Gastroesophageal sphincter (tissue), 2 donors: ENCODE results near the gene PLXNA2.

Experiments
- POLR2A ChIP-seq, 2 donors: fragments of 450-650 bp; IDR thresholded peaks; one replicate each; pipeline ENCODE4 v1.6.1; 2017; ENCODE audit warnings: antibody characterized with exemption in 2 of 2, mild to moderate bottlenecking in 2 of 2, moderate library complexity in 1 of 2
- POLR2AphosphoS5 ChIP-seq: sonication (generic); formaldehyde crosslinking; IDR thresholded peaks from one replicate; pipeline ENCODE4 v1.6.1; 2017; ENCODE audit warnings: antibody characterized with exemption

- TF ChIP-seq POLR2A (IDR thresholded peaks at IDR 0.05) (no peak), POLR2AphosphoS5 (no peak)
These were observed 38.8 kb downstream of the PLXNA2 start for GRCh38 chr1:208205216-208206013.
